Stimulated activated CD4-positive, alpha-beta T cell treated with anti-CD3 and anti-CD28 coated beads, TNF-alpha, amount 100 ng/mL, for 4 hours (primary cell): ENCODE data around the gene CFAP161.
"Not testable (repeated sequence)": the region's sequence is repeated elsewhere in the genome, so short reads cannot be mapped to it uniquely, and the experiment has no call there.

Experiments used
- DNase-seq, 3 experiments: peaks; one replicate each; pipeline ENCODE4 v3.0.0-alpha.2; 2020; ENCODE audit warnings: low read depth in 3 of 3

The CFAP161 gene

DNA sequence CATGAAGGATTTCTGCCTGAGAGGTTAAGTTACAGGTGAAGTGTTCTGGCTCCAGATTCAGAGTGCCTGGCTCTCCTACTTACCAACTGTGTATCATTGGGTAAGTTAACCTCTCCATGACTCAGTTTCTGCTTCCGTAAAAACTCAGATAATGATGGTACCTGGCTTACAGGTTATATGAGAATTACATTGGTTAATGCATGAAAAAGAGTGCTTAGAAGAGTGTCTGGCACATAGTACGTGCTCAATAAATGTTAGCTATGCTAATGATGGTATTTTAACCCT lies 23.8 kb downstream of the CFAP161 start:
- no peak for DNase-seq

DNA sequence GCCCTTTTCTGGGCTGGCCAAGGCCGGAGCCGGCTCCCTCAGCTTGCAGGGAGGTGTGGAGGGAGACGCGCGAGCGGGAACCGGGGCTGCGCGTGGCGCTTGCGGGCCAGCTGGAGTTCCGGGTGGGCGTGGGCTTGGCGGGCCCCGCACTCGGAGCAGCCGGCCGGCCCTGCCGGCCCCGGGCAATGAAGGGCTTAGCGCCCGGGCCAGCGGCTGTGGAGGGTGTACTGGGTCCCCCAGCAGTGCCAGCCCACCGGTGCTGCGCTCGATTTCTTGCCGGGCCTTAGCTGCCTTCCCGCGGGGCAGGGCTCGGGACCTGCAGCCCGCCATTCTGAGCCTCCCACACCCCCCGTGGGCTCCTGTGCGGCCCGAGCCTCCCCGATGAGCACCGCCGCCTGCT lies 24.5 kb downstream of the CFAP161 start:
- not testable (repeated sequence) for DNase-seq

DNA sequence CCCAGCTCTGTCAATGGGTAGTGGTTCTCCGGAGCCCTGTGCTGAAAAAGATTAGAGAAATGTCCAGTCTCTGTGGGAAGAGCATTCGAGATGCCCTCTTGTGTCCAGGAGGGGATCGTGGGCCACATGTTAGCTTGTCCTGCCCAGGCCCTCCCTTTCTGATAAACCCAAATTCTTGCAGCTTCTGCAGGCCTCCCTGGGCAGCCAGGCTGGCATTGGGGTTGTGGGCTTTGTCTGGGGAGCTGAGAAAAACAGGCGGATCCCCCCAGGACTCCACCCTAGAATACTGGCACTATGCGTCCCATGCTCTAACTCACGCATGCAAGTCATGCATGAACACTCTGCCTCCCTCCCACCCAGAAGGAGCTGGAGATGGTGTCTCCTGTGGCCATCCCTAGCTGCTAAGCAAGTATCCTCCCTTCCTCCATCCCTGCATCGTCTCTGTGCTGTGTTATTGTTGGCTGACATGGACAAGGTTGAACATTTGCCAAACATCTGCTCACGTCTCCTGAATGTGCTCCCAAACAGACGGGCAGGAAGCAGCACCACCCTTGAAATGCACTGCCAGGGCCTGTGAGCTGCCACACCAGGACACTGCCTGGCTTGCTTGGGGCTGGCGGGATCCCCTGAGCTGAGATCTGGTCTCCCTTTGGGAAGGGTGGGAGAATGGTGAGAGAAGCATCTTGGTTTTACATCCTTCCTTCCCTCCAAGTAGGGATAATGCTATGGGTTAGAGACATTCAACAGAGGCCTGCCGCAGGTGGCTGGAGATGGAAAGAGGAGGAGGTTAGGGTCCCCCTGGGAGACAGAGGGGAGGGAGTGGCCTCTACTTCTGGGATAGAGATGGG lies 26.5 kb downstream of the CFAP161 start:
- no peak for DNase-seq

DNA sequence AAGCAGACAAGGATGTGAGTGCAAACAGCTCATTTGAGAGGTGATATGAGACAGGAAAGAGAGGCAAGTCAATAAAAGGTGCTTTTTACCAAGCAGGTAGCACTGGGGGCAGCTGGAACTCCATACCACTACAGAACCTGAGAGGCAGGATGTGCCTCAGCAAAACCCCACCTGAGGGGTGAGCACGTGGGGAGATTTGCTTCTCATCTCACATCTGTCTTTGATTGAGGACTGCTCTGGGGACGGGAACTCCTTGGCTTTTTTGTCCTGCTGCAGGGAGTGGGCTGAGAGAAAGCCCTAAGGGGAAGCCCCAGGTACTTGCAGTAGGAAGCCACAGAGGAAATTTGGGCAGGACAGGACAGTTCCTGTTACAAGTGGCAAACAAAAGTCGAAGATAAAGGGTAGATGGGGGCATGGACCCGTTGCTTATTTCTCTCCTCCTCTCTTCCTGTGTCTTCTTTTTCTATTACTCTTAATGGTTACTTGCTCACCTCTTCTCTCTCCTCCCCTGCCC lies 27.1 kb downstream of the CFAP161 start:
- no peak for DNase-seq

DNA sequence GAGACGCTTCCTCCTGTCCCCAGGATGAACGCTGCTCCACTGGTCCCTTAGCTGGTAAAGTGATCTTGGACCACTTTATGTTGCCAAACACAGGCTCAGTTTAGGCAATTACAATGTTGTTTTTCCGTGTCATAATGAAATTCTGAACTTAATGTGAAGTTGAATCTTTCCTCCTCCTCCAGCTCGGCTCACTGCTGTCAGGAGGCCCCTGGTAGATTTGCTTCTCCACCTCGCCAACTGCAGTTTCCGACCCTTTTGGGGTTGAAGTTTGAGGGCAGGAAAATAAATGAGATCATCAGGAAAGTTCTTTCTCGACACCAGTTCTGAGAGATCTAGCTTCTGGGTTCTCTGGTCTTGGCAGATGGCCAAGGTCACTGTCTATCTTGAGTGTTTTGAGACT lies 27.8 kb downstream of the CFAP161 start:
- DNase-seq = no peak

DNA sequence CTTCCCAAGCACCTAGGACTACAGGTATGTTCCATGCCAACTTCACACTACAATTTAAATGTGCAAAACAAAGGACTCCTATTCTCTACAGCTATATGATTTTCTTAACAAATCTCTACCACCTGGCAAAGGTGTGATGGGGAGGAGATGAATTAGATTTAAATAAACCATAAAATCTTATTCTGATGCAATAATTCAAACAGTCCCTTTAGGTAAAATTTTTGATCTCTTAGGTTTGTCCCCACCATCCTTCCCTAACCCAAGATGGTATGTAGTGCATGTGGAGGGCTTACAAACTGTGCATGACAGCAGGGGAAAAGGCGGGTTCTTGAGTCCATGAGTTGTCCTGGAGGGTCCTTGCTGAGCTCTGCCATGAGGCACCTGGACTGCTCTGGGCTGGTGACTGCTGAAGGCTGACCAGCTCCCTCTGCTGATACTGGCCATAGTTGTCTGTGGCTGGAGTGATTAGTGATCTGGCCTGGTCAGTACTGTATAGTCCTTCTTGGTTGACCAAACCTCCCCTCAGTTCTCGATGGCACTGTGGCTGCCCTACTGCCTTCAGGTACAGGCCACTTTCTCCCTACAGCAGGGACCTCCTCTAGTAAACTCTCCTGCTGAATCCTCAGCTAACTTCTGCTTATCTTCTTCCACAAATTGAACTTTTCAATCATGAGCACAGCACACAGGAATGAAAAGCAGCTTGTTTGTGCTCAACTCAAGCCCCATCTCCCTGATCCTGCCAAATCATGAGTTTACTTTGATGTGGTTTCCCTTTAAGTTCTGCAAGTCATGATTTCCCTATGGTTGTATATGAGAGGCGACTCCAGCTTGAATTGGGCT lies 30.1 kb downstream of the CFAP161 start:
- no peak for DNase-seq

DNA sequence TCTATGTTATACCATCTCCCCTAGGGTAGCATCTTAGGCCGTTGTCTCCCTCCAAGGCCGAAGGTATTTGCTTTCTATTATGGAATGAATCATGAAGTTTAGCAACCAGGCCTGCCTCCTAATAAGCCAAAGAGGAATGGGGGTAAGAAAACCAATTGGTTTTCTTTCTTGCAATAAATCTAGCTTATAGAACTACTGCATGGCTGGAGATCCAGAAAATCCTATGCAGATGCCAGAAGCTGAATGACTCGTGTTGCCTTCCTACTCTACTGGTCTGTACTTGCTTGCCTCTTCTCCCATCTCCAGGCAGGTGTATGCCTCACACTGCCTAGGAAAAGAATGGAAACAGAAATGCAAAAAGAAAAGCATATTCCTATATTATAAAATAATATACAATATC lies 31.5 kb downstream of the CFAP161 start:
- DNase-seq = no peak

DNA sequence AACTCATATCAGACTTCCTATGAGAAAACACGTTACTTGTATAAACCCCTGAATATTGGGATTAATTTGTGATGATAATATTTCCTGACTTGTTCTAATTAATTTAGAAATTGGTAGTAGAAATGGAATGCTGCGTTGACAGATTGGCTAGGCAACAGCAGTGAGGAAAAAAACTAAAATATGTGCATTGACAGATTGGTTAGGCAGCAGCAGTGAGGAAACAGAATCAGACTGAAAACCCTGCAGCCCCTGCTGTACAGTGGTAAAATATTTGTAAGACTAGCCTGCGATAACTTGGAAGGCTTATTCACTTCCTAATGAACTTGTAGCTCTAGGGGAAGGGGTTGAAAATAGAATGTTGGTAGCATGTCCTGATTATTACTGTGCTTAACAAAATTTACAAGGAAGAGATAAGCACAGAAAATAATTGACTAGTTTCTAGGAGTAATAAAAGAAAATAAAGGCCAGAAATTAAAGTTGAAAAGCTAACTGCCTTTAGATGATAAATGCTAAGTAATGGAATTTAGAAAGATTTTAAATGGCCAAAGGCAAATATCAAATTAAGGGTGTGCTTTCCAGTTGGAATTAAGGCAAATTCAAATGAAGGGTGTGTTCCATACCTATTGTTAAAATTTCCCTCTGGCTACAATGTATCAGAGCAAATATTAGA lies 32.7 kb downstream of the CFAP161 start:
- no peak for DNase-seq

DNA sequence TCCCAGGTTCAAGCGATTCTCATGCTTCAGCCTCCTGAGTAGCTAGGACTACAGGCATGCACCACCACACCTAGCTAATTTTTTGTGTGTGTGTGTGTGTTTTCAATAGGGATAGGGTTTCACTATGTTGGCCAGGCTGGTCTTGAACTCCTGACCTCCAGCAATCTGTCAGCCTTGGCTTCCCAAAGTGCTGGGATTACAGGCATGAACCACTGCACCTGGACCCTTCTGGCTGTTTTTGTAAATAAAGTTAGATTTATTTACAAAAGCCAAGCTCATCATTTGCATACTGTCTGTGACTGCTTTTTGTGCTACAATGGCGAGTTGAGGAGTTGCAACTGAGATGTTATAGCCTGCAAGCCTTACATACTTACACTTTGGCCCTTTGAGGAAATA lies 34.1 kb downstream of the CFAP161 start:
- no peak for DNase-seq

DNA sequence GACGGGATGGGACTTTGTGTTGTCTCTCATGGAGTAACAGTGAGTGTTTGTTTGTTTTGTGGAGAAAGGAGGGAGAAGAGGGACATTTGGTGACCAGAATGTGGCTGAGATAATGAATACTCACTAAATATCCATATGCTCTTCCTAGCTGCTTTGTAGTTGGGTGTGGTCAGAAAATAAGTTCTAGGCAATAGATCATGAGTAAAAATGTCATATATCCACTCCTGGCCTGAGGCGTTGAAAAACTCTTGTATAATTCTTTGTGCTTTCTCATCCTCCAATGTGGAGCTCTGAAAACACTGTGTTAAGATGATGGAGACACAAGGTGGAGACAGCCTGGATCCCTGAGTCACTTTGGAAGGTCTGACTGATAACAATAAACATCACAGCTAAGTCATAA lies 34.6 kb downstream of the CFAP161 start:
- no peak for DNase-seq

DNA sequence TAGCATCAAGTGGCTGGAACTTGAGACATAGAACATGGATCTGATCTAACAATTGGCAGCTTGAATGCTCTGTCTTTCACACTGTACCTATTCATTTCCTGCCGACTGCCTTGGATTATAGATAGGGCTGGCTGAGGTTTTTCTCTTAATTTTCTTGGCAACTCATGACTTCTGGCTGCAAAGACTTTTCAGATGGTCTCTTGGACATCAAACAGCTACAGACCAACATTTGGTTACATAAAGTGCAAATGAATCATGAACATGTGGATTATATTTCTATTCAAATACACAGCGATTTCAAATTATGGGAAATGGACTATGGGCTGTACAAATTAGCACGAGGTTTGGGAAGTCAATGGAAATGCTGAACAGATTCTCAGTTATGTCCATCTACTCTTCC lies 36.4 kb downstream of the CFAP161 start:
- no peak for DNase-seq

DNA sequence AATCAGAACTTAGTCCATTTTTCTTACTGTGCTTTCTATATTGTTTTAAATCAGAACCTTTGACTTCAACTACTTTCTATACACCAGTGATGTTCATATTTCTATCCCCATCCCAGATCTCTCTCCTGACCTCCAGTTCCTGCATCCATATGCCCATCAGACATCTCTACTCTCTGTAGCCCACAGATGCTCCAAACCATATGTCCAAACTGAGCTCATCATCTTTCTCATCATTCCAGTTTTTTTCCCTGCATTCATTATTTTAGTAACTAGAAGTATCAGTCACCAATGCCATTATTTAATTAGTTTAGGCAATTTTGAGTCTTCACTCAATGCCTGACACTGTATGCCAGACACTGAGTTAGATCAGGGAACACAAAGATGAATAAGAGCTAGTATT lies 37.2 kb downstream of the CFAP161 start:
- DNase-seq = no peak

DNA sequence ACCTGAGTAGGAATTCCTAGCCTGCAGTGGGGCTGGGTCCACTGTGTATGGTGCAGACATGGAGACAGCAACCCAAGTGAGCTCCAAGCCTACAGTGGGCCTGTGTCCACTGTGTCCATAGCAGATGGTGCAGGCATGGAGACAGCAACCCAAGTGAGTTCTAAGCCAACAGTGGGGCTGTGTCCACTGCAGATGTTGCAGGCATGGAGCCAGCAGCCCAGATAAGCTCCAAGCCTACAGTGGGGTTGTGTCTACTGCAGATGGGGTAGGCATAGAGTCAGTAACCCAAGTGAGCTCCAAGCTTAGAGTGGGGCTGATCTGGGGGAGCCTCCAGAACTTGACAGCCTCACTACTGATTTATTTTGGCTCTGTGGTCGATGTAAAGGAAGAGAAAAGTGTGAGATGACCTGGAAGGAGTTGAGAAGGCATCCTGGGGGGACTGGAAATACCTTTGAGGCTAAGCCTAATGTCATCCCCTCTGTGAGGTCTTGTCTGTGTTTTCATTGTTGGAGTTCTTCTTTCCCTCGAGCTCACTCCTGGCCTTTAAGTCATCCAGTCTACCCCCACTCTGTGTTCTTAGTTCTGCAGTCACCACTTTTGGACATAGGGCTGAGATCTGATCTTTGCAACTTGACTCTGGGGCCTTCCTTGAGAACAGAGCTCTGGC lies 40.2 kb downstream of the CFAP161 start:
- DNase-seq = no peak

DNA sequence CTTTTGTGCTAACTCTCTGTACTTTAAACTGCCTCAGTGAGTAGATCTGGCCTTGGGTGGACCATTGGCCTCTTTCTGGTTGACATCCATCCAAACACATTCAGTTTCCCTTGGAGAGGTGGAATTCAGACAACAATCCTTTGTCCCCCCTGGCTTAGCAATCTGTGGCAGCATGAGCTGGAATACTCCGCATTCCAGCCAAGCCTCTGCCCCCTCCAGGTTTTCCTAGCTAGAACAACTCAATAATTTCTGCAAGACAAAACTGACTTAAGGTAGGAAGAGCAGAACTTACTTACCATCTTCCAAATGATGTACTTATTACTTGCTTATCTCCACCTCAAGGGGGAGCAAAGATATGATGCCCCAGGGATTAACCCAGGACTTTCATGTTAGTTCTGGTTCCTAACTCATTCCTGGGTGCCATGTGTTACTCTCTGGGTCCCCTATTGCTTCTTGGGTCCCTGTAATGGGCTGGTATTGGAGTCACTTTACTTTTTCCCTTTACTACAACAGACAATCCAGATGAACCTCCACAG lies 40.8 kb downstream of the CFAP161 start:
- no peak for DNase-seq

DNA sequence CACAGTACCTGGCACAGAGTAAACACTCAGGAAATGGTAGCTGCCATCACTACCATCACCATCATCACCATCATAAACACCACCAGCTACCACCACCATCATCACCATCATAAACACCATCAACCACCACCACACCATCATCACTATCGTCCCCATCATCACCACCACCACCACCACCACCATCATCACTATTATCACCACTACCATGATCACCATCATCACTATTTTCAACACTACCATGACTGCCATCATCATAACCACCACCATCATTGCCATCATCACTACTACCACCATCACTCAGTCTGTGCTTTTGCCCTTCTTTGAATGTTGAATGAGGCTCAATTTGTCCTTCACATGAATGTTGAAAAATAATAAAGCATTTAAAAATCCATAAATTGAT lies 41.4 kb downstream of the CFAP161 start:
- DNase-seq = no peak

DNA sequence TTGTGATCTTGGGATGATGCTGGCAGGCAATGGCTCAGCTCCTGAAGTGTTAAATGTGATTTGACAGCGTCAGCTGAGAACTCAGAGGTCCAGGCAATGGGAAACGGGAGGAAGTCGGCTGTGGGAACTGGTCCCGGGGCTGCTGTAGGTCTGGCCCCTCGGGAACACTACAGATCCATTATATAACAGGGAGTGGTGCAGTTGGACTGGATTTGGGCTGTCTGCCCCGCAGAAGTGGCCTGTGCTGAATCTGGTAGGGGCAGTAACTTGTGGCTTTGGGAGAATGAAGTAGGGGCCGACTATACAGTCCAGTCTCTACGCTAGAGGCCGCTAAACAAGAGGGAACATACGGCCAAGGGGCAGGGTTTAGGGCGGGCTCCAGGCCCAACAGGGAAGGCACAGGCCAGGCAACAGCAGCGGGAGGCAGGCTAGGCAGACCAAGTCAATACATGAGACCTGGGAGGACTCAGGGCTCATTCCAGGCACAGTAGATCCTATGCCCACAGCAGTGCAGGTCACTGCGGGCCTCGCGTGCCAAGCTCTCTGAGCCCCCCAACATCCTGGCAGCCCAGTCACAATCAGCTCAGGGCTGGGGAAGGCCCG lies 42.3 kb downstream of the CFAP161 start:
- DNase-seq = no peak

DNA sequence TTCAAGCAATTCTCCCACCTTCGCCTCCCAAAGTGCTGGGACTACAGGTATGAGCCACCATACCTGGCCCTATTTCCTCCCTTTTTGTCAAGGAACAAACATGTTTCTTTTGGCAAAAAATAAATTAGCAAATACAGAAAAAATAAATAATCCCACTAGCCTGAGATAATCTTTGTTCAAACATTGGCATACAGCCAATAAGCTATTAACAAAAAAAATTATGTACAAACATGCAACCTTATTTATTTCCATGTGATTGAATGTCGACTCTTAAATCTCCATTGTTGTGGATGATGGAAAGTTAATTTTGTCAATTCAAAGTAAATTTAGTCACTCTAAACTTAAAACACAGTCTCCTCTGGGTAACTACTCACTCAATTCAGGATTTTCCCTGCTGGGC lies 44.3 kb downstream of the CFAP161 start:
- DNase-seq = no peak

DNA sequence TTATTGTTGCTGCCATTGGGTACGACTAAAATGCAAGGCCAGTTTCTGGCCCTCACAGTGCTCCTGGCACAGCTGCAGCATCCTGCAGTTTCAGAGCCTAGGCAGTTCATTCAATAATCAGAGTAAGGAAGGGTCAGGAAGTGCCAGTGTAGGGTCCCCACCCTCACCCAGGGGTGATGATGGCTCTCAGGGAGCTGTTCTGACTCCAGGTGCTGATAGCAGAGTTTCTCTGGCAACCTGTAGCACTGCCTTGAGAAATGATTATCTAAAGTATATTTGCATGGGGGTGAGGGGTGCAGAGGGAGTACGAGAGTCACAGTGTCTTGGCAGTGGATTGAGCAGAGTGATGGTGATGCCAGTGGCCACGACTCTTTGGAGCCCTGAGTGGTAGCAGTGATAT lies 47.1 kb downstream of the CFAP161 start:
- no peak for DNase-seq

DNA sequence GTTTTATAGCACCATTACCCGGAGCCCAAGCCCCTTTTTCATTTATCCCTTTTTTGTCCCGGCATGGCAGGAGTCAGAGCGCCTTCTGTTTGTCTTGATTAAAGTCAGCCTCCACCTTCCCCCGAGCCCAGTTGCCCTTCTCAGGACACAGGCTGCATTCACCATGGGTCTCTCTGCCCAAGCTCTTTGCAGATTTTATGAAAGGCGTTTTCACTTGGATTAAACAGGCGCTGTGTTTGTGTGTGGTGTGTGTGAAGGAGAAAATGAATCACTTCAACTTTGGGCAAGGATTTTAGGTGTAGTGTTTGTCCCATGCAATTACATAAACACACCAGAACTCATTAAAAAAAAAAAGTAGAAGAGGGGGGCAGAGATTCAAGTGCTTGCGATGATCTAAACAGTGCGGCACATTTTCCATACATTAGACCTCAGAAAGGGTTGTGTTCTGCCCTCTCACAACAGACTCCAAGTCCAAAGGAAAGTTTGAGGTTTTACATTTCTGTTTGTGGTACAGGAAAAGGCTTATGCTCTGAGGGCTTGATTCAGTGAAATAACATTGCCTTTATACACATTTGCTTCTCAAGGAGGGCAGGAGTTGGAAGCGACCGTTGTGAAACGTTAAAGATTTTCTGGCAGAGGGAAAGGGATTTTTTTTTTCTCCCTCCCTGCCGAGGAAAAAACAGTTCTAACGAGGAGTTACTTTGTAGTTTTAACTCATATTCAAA lies 48.1 kb downstream of the CFAP161 start:
- DNase-seq = no peak

DNA sequence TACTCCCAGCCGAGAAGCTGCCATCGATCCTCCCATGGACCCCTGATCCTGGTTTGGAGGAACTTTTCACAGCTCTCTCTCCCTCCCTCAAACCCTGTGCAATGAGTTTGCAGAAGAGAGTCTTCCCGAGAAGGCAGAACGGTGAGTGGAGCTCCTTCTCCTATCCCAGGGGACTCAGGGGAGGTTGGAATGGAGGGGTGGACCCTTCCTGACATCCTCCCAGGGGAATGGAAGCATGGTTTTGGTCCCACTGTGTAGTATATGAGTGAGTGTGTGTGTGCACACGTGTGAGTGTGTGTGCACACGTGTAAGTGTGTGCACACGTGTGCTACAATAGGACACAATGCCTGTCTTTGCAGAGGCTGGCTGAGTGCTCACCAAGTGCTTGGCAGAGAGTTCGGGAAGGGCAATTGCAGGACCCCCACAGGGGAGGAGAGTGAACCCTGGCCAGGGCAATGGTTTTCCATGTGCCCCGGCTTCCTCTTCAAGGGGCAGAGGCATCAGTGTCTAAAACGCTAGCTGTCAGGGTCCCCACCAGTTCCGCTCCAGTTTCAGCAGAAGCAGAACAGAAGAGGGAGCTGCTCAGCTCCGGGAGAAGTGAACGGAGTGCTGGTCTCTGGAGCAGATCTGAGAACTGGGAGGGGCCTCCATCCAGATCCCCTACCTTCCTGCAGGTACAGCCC lies 48.8 kb downstream of the CFAP161 start:
- no peak for DNase-seq
